Measurements from ENCODE around the gene UBE3A. TPM values are rescaled to one million over a fixed set of nuclear protein-coding genes. Genes with fewer than 3 reads are reported as not detected.
A peak's percentile ranks its signal among the peaks of the same experiment; 100 is the strongest.

UBE3A gene
- total RNA-seq, 3 donors from 2014 or later (not counting 1 experiment from before 2014, with no cell fraction given), result 119 to 131 (median 122) TPM

- peaks cover 4% of the 10 kb centered on the region for H3K4me1 ChIP-seq (ENCODE audit: control insufficient read depth, insufficient read depth, low read length)
- no peak for TF ChIP-seq CTCF (IDR thresholded peaks at IDR 0.05)
- no peak overlapping the region for H3K4me3 ChIP-seq (ENCODE audit: low read length)
- no peaks in the 10 kb centered on the region for H3K27me3 Mint-ChIP-seq (ENCODE audit: low read depth in 2 of 2)
- H3K36me3 ChIP-seq (ENCODE audit: control insufficient read depth, insufficient read depth, low read length), result peaks cover 4% of the 10 kb centered on the region
- 73% methylated on average over 1 of the region's 2 CpGs for WGBS (ENCODE audit: insufficient coverage)
- no peak for ATAC-seq
- H3K27ac ChIP-seq (ENCODE audit: low read length), result no peak overlapping the region
- no peaks in the 10 kb centered on the region for H3K27me3 ChIP-seq (ENCODE audit: control insufficient read depth, insufficient read depth, low read length)
- intact Hi-C loops (cut with micrococcal nuclease), result no loop called here
- H3K4me3 Mint-ChIP-seq, result no peak overlapping the region
- no peaks in the 10 kb centered on the region for H3K9me3 Mint-ChIP-seq
- H3K9me3 ChIP-seq (ENCODE audit: control insufficient read depth, insufficient read depth, low read length), result no peaks in the 10 kb centered on the region
- H3K4me1 Mint-ChIP-seq, result peaks cover 35 to 44% of the 10 kb centered on the region in 2 donors
- DNase-seq, result no peak
- no peak overlapping the region for H3K27ac Mint-ChIP-seq
- H3K36me3 Mint-ChIP-seq, result no peaks in the 10 kb centered on the region
These were observed 30.4 kb downstream of the UBE3A start for GRCh38 chr15:25408428-25408827.

GRCh38 chr15:25407950-25408349 is 30.9 kb downstream of the UBE3A start:
- H3K4me3 Mint-ChIP-seq, result no peak overlapping the region
- H3K27me3 Mint-ChIP-seq (ENCODE audit: low read depth in 2 of 2), result no peaks in the 10 kb centered on the region
- no peak for ATAC-seq
- peaks cover 32 to 39% of the 10 kb centered on the region in 2 donors for H3K4me1 Mint-ChIP-seq
- Histone ChIP-seq H3K4me1 (ENCODE audit: control insufficient read depth, insufficient read depth, low read length) (peaks cover 4% of the 10 kb centered on the region), H3K27ac (ENCODE audit: low read length) (no peak overlapping the region), H3K9me3 (ENCODE audit: control insufficient read depth, insufficient read depth, low read length) (no peaks in the 10 kb centered on the region), H3K36me3 (ENCODE audit: control insufficient read depth, insufficient read depth, low read length) (peaks cover 4% of the 10 kb centered on the region), H3K27me3 (ENCODE audit: control insufficient read depth, insufficient read depth, low read length) (no peaks in the 10 kb centered on the region), H3K4me3 (ENCODE audit: low read length) (no peak overlapping the region)
- H3K27ac Mint-ChIP-seq, result no peak overlapping the region
- H3K36me3 Mint-ChIP-seq, result peaks cover under 1% of the 10 kb centered on the region
- TF ChIP-seq CTCF (IDR thresholded peaks at IDR 0.05), result no peak
- no peaks in the 10 kb centered on the region for H3K9me3 Mint-ChIP-seq
- DNase-seq, result no peak
- intact Hi-C loops (cut with micrococcal nuclease), result no loop called here
- 95% methylated on average over 4 of the region's 4 CpGs for WGBS (ENCODE audit: insufficient coverage)

- WGBS (ENCODE audit: insufficient coverage), result 63% methylated on average over 1 of the region's 1 CpG
- intact Hi-C loops (cut with micrococcal nuclease), result no loop called here
- Histone ChIP-seq H3K27me3 (ENCODE audit: control insufficient read depth, insufficient read depth, low read length) (no peaks in the 10 kb centered on the region), H3K4me1 (ENCODE audit: control insufficient read depth, insufficient read depth, low read length) (no peaks in the 10 kb centered on the region), H3K36me3 (ENCODE audit: control insufficient read depth, insufficient read depth, low read length) (peaks cover 4% of the 10 kb centered on the region), H3K27ac (ENCODE audit: low read length) (no peak overlapping the region), H3K9me3 (ENCODE audit: control insufficient read depth, insufficient read depth, low read length) (no peaks in the 10 kb centered on the region), H3K4me3 (ENCODE audit: low read length) (no peak overlapping the region)
- H3K27me3 Mint-ChIP-seq (ENCODE audit: low read depth in 2 of 2), result no peaks in the 10 kb centered on the region
- DNase-seq, result no peak
- no peaks in the 10 kb centered on the region for H3K9me3 Mint-ChIP-seq
- H3K4me1 Mint-ChIP-seq, result peaks cover 36 to 39% of the 10 kb centered on the region in 2 donors
- peak overlapping the region in 1 of 2 donors; percentile 43 for H3K27ac Mint-ChIP-seq
- H3K4me3 Mint-ChIP-seq, result no peak overlapping the region
- TF ChIP-seq CTCF (IDR thresholded peaks at IDR 0.05), result no peak
- ATAC-seq, result no peak
- H3K36me3 Mint-ChIP-seq, result peaks cover 6% of the 10 kb centered on the region
These were observed 32.0 kb downstream of the UBE3A start for GRCh38 chr15:25406846-25407245.

- H3K4me3 Mint-ChIP-seq, result no peak overlapping the region
- peaks cover 12% of the 10 kb centered on the region for H3K36me3 Mint-ChIP-seq
- no peaks in the 10 kb centered on the region for H3K27me3 Mint-ChIP-seq (ENCODE audit: low read depth in 2 of 2)
- intact Hi-C loops (cut with micrococcal nuclease), result no loop called here
- DNase-seq (no peak), ATAC-seq (no peak)
- H3K27ac Mint-ChIP-seq, result peak overlapping the region in 1 of 2 donors; percentile 43
- WGBS (ENCODE audit: insufficient coverage), result no CpG with 5 or more reads among the region's 1 CpG
- H3K4me1 Mint-ChIP-seq, result peaks cover 31 to 33% of the 10 kb centered on the region in 2 donors
- H3K9me3 Mint-ChIP-seq, result no peaks in the 10 kb centered on the region
- no peaks in the 10 kb centered on the region for H3K4me1 ChIP-seq (ENCODE audit: control insufficient read depth, insufficient read depth, low read length)
- no peak overlapping the region for H3K27ac ChIP-seq (ENCODE audit: low read length)
- H3K9me3 ChIP-seq (ENCODE audit: control insufficient read depth, insufficient read depth, low read length), result no peaks in the 10 kb centered on the region
- no peak overlapping the region for H3K4me3 ChIP-seq (ENCODE audit: low read length)
- TF ChIP-seq CTCF (IDR thresholded peaks at IDR 0.05), result no peak
- no peaks in the 10 kb centered on the region for H3K27me3 ChIP-seq (ENCODE audit: control insufficient read depth, insufficient read depth, low read length)
- H3K36me3 ChIP-seq (ENCODE audit: control insufficient read depth, insufficient read depth, low read length), result peaks cover 4% of the 10 kb centered on the region
These were observed 32.6 kb downstream of the UBE3A start for GRCh38 chr15:25406261-25406660.
